K562 (cell line): ENCODE data around the gene ABHD14A. TPM values are rescaled to one million over a fixed set of nuclear protein-coding genes. Genes with fewer than 3 reads are reported as not detected.

Experiments
- ATAC-seq: fragments of 200-7000 bp; cut with Tn5 transposase; 3 replicates; pipeline ENCODE4 v1.9.1; 2020; ENCODE audit warnings: moderate library complexity
- BruUV-seq: library from RNA; stranded (reverse); fragments of 400-500 nt; replicated peaks from 2 replicates; lab custom pipeline; 2021; lab: Mats Ljungman, UMichigan
- CTCF ChIA-PET: fragments of 300-600 bp; formaldehyde crosslinking; extraction: SDS; loops from one replicate; lab custom pipeline; 2021; ENCODE audit warnings: low intra/inter-chr PET ratio; lab: Yijun Ruan, JAX
- POLR2A ChIA-PET: fragments of 300-600, 350-650 bp; sonication (Branson Sonifier 250); formaldehyde crosslinking; extraction: SDS; loops from one replicate; lab custom pipeline; 2021; ENCODE audit warnings: antibody characterized with exemption, inconsistent platforms; lab: Yijun Ruan, JAX
- DNase-seq, 4 experiments: peaks; one replicate each; pipeline versions ENCODE4 v3.0.0 to v3.0.0-alpha.2; 2011 to 2018; ENCODE audit warnings: low spot score in 3 of 4, mixed read lengths in 3 of 4; ENCODE audit errors: extremely low read depth in 1 of 4
- FAIRE-seq: peaks from 2 replicates; lab custom pipeline; 2011; peaks lifted over from hg19 to GRCh38; lab: Jason Lieb, UNC
- H2AFZ ChIP-seq: 2 replicates; pipeline ENCODE4 v1.6.0; 2011; ENCODE audit warnings: low read depth, low read length, control low read depth, inconsistent platforms
- H3K27ac ChIP-seq: fragments of 200-600 bp; 3 replicates; pipeline ENCODE4 v1.8.0; 2011; ENCODE audit warnings: low read depth, mild to moderate bottlenecking, control low read depth, inconsistent platforms, low read length, moderate library complexity, mixed read lengths; ENCODE audit errors: extremely low read depth
- H3K27me3 ChIP-seq, 2 experiments: fragments of 300-600 bp in 1 of 2; 2 replicates in 1 of 2; 3 replicates in 1 of 2; pipeline versions ENCODE4 v1.6.0 to v1.8.0; 2011; ENCODE audit warnings: inconsistent platforms in 2 of 2, low read length in 2 of 2, mild to moderate bottlenecking in 1 of 2, mixed read lengths in 1 of 2, moderate library complexity in 1 of 2; ENCODE audit not compliant: control insufficient read depth in 2 of 2, insufficient read depth in 2 of 2
- H3K36me3 ChIP-seq: fragments of 300-600 bp; 3 replicates; pipeline ENCODE4 v1.8.0; 2011; ENCODE audit warnings: mild to moderate bottlenecking, low read length, inconsistent platforms; ENCODE audit not compliant: control insufficient read depth, insufficient read depth
- H3K4me1 ChIP-seq, 2 experiments: fragments of 200-600 bp in 1 of 2; replicated peaks in 1 of 2; 2 replicates in 1 of 2; 3 replicates in 1 of 2; pipeline versions ENCODE4 v1.5.1 to v1.8.0; 2011; ENCODE audit warnings: inconsistent platforms in 2 of 2, low read length in 2 of 2, mild to moderate bottlenecking in 1 of 2, mixed read lengths in 1 of 2, moderate library complexity in 1 of 2; ENCODE audit not compliant: control insufficient read depth in 2 of 2, insufficient read depth in 2 of 2
- H3K4me2 ChIP-seq: 2 replicates; pipeline ENCODE4 v1.6.1; 2011; ENCODE audit warnings: low read length, control low read depth, inconsistent platforms, mixed read lengths; ENCODE audit not compliant: insufficient read depth
- H3K4me3 ChIP-seq: fragments of 200-600 bp; sonication (generic), shearing (Covaris generic); 2 replicates; pipeline ENCODE4 v1.5.1; 2016; ENCODE audit warnings: control low read depth, inconsistent platforms
- H3K79me2 ChIP-seq: fragments of 200-600 bp; 3 replicates; pipeline ENCODE4 v1.8.0; 2011; ENCODE audit warnings: low read length, inconsistent platforms; ENCODE audit not compliant: control insufficient read depth, insufficient read depth
- H3K9ac ChIP-seq, 2 experiments: 2 replicates each; pipeline versions ENCODE4 v1.6.0 to v1.6.1; 2011; ENCODE audit warnings: low read depth in 2 of 2, low read length in 2 of 2, control low read depth in 1 of 2, inconsistent platforms in 1 of 2, mild to moderate bottlenecking in 1 of 2, mixed read lengths in 1 of 2; ENCODE audit not compliant: insufficient read depth in 1 of 2
- H3K9me1 ChIP-seq: one replicate; pipeline ENCODE4 v1.6.0; 2011; ENCODE audit warnings: inconsistent platforms, mild to moderate bottlenecking, low read length, moderate library complexity; ENCODE audit not compliant: control insufficient read depth, insufficient read depth
- H3K9me3 ChIP-seq: replicated peaks from 2 replicates; pipeline ENCODE4 v1.5.1; 2011; ENCODE audit warnings: low read depth, low read length, inconsistent platforms; ENCODE audit not compliant: control insufficient read depth, insufficient read depth
- H4K20me1 ChIP-seq: replicated peaks from 2 replicates; pipeline ENCODE4 v1.6.1; 2011; ENCODE audit warnings: low read length, inconsistent platforms, mixed read lengths; ENCODE audit not compliant: control insufficient read depth, insufficient read depth
- NCOA1 ChIP-seq: fragments of 450-650 bp; IDR thresholded peaks from 2 replicates; pipeline ENCODE4 v1.6.1; 2016; ENCODE audit warnings: low read depth
- WGBS: fragments of 100-300 bp; shearing (Covaris generic); methylation state at CpG from one replicate; pipeline ENCODE4 v1.1.6; 2016; ENCODE audit warnings: low coverage, mixed read lengths; ENCODE audit not compliant: insufficient coverage; ENCODE audit errors: missing lambda C conversion rate; 5-methylcytosine and 5-hydroxymethylcytosine counted together
- in situ Hi-C: fragments of 300-500 bp; cut with MboI; formaldehyde crosslinking; loops from 4 replicates; pipeline ENCODE4 v1.15.0; 2018; ENCODE audit warnings: inconsistent platforms, mixed read lengths
- intact Hi-C: fragments of 100-400 bp; cut with micrococcal nuclease; formaldehyde crosslinking; loops from 2 replicates; pipeline ENCODE4 v1.14.2; 2022
- polyA plus RNA-seq, 8 experiments: library from polyadenylated mRNA; depleted of rRNA in 4 of 8; stranded (reverse) in 5 of 8; unstranded in 3 of 8; fragments of >200 nt; fragmentation: Nextera tagmentation in 2 of 8; fragmentation: Illumina TruSeq in 1 of 8; extraction: Ambion mirVana in 2 of 8; extraction: Trizol in 1 of 8; gene quantifications; 2 replicates each; pipeline versions ENCODE4 v1.2.1 to v1.2.3, GENCODE V29; 2011 to 2014; ENCODE audit warnings: inconsistent platforms in 1 of 8, missing spikeins in 1 of 8
- total RNA-seq, 7 experiments: library from RNA; depleted of rRNA in 6 of 7; stranded (reverse); fragments of >200 nt in 6 of 7; fragmentation: Illumina TruSeq in 2 of 7; extraction: Trizol in 2 of 7; gene quantifications; 2 replicates each; pipeline versions ENCODE4 v1.2.1 to v1.2.3, GENCODE V29; 2011 to 2021; ENCODE audit warnings: low replicate concordance in 1 of 7
- TF ChIP-seq, protein P1 (sequence below): sonication (generic); formaldehyde crosslinking; IDR thresholded peaks from 2 replicates; pipeline ENCODE4 v1.8.1; 2023; ENCODE audit warnings: mild to moderate bottlenecking, missing genetic modification reagents

Gene ABHD14A
- total and polyA plus RNA-seq, 9 of the 15 experiments (the other 6 are each of a cell fraction or from before 2014, with no cell fraction given): 0.90 to 10.5 (median 8.3) TPM

DNA sequence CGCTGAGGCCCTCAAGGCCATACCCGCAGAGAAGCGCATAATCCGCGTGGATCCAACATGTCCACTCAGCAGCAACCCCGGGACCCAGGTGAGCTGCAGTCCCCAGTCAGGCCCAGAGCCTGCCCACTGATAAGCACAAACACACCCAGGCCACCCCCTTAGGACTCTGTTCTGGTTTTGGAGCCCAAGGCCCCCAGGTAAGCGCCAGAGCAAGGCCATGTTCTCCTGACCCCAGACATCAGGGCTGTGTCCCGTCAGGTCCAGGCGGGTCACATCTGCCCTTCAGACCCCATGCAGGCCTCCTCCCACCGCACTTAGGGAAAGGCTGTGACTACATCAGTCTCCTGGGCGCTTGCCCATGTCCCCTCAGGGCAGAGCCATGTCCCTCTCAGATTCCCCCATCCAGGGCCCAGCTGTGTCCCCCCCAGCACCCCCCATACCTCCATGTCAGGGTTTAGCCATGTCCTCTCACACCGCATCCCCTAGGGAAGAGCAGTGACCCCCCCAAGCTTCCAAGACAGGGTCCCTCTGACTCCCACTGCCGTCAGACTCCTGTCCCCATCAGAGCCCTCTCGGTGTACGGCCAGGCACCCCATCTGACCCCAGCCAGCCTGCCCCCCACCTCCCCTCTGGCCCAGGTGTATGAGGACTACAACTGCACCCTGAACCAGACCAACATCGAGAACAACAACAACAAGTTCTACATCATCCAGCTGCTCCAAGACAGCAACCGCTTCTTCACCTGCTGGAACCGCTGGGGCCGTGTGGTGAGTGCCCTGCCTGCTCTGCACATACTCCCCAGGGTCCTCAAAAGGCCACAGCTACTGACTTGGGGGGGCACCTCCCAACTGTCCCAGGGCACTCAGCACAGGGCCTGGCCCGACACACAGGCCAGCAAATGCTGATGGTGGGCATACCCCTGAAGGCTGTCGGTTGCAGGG, 31.1 kb upstream of the ABHD14A start:
- FAIRE-seq: no peak
- peak overlapping the region; percentile 86 to 92; a peak in 3 of 4 replicates for H3K9ac ChIP-seq

More for the DNA sequence above, 31.1 kb upstream of the ABHD14A start:
- BruUV-seq: no TSS peak
- H3K4me3 ChIP-seq: no peak overlapping the region
- intact Hi-C loops: loop anchor here (2.0 to 5.0 kb wide), 3 partner anchors 113 to 199 kb away; partner anchors contain the start of gene DUSP7
- no peak for TF ChIP-seq NCOA1
- TF ChIP-seq, protein P1, sequence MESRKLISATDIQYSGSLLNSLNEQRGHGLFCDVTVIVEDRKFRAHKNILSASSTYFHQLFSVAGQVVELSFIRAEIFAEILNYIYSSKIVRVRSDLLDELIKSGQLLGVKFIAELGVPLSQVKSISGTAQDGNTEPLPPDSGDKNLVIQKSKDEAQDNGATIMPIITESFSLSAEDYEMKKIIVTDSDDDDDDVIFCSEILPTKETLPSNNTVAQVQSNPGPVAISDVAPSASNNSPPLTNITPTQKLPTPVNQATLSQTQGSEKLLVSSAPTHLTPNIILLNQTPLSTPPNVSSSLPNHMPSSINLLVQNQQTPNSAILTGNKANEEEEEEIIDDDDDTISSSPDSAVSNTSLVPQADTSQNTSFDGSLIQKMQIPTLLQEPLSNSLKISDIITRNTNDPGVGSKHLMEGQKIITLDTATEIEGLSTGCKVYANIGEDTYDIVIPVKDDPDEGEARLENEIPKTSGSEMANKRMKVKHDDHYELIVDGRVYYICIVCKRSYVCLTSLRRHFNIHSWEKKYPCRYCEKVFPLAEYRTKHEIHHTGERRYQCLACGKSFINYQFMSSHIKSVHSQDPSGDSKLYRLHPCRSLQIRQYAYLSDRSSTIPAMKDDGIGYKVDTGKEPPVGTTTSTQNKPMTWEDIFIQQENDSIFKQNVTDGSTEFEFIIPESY (CRISPR knock-in tag): 0 out of 2 replicates have a peak, but pooled peaks have one; percentile 18
- TF ChIP-seq, all 486 proteins: peak for 1
- DNase-seq (no peak), ATAC-seq (no peak)
- peaks cover 30% of the 10 kb centered on the region for H3K79me2 ChIP-seq
- H3K36me3 ChIP-seq: peaks cover 18% of the 10 kb centered on the region; the same call in 1 of the 3 replicates
- 0 out of 2 replicates have a peak overlapping the region, but pooled peaks have one; percentile 87 for H3K4me2 ChIP-seq
- WGBS: 89% methylated on average over 18 of the region's 21 CpGs
- CTCF ChIA-PET: interaction anchor here (0.6 kb wide), 1 partner anchor 199 kb away, joined by 3 read pairs; no protein-coding TSS in a partner anchor
- peak overlapping the region; percentile 45; the same call in 1 of the 2 replicates for H2AFZ ChIP-seq
- peaks cover 5% of the 10 kb centered on the region for H3K9me1 ChIP-seq
- no peak overlapping the region for H3K27ac ChIP-seq
- H3K4me1 ChIP-seq: peaks cover 19 to 28% of the 10 kb centered on the region in 2 experiments; a peak in 4 of 5 replicates
- in situ Hi-C loops: no loop called here
- POLR2A ChIA-PET: interaction anchor here (0.7 to 1.3 kb wide), 2 partner anchors 10 to 19 kb away, joined by 3 to 6 read pairs; no protein-coding TSS in a partner anchor
- no peaks in the 10 kb centered on the region for H3K27me3 ChIP-seq
- no peaks in the 10 kb centered on the region for H4K20me1 ChIP-seq
- no peaks in the 10 kb centered on the region for H3K9me3 ChIP-seq
